ENCODE results near the gene RMC1. TPM values are rescaled to one million over a fixed set of nuclear protein-coding genes. Genes with fewer than 3 reads are reported as not detected.

RMC1 gene
- total RNA-seq, 6 experiments from 2014 or later, result 17.3 to 19.9 (median 19.4) TPM

GRCh38 chr18:23547306-23547705 is 44.0 kb downstream of the RMC1 start:
- no peak for TF ChIP-seq CTCF (IDR thresholded peaks at IDR 0.05)
- DNase-seq, result no peak
- Mint-ChIP-seq H3K4me1 (ENCODE audit: low read depth) (peaks cover 12% of the 10 kb centered on the region), H3K9me3 (no peaks in the 10 kb centered on the region), H3K36me3 (ENCODE audit: low read depth) (peaks cover 39% of the 10 kb centered on the region), H3K4me3 (no peak overlapping the region), H3K27me3 (ENCODE audit: insufficient read depth) (no peaks in the 10 kb centered on the region; the same call in 1 of the 2 replicates), H3K27ac (no peak overlapping the region)

GRCh38 chr18:23547846-23548245 is 44.5 kb downstream of the RMC1 start:
- Mint-ChIP-seq H3K27ac (no peak overlapping the region), H3K4me3 (no peak overlapping the region), H3K36me3 (ENCODE audit: low read depth) (peaks cover 39% of the 10 kb centered on the region), H3K4me1 (ENCODE audit: low read depth) (peaks cover 12% of the 10 kb centered on the region), H3K9me3 (no peaks in the 10 kb centered on the region), H3K27me3 (ENCODE audit: insufficient read depth) (no peaks in the 10 kb centered on the region; the same call in 1 of the 2 replicates)
- no peak for TF ChIP-seq CTCF (IDR thresholded peaks at IDR 0.05)
- DNase-seq, result peak; percentile 37

GRCh38 chr18:23548275-23548674 is 45.0 kb downstream of the RMC1 start:
- H3K4me1 Mint-ChIP-seq (ENCODE audit: low read depth), result peaks cover 12% of the 10 kb centered on the region
- no peaks in the 10 kb centered on the region; the same call in 1 of the 2 replicates for H3K27me3 Mint-ChIP-seq (ENCODE audit: insufficient read depth)
- H3K4me3 Mint-ChIP-seq, result no peak overlapping the region
- H3K27ac Mint-ChIP-seq, result no peak overlapping the region; the same call in 1 of the 2 replicates
- no peak for TF ChIP-seq CTCF (IDR thresholded peaks at IDR 0.05)
- no peak for DNase-seq
- peaks cover 42% of the 10 kb centered on the region for H3K36me3 Mint-ChIP-seq (ENCODE audit: low read depth)
- H3K9me3 Mint-ChIP-seq, result no peaks in the 10 kb centered on the region

DNA sequence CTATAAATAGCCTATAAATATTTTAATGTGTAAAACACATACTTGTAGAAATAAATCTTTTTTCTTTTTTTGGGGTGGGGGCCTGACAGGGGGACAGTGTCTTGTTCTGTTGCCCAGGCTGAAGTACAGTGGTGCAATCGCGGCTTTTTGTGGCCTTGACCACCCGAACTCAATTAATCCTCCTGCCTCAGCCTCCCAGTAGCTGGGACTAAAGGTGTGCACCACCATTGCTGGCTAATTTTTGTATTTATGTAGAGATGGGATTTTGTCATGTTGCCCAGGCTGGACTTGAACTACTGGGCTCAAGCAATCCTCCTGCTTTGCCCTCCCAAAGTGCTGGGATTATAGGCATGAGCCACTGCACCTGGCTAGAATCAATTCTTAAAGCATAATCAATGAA is 45.4 kb downstream of the RMC1 start:
- H3K27ac Mint-ChIP-seq, result no peak overlapping the region
- H3K4me1 Mint-ChIP-seq (ENCODE audit: low read depth), result peaks cover 12% of the 10 kb centered on the region
- H3K27me3 Mint-ChIP-seq (ENCODE audit: insufficient read depth), result no peaks in the 10 kb centered on the region; the same call in 1 of the 2 replicates
- TF ChIP-seq CTCF (IDR thresholded peaks at IDR 0.05), result no peak
- H3K36me3 Mint-ChIP-seq (ENCODE audit: low read depth), result peaks cover 39% of the 10 kb centered on the region
- H3K9me3 Mint-ChIP-seq, result no peaks in the 10 kb centered on the region
- DNase-seq, result no peak
- H3K4me3 Mint-ChIP-seq, result no peak overlapping the region

DNA sequence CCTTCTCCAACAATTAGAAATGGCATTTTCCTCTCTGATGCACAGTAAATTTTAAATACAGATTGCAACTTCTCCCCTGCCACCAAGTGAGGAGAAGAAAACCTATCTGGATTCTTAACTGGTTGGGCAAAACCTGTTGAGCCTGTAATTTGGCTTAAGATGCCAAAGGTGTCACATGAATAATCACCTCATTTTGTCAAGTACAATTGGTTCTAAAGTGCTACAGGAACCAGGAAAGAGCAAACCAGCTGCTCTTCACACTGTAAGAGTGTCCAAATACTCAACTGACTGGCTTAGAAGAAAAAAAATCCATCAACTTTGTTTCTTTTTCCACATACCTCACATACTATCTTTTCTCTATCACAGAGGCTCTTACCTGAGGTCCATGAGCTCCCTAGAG is 47.6 kb downstream of the RMC1 start:
- Mint-ChIP-seq H3K4me3 (no peak overlapping the region), H3K27me3 (ENCODE audit: insufficient read depth) (no peaks in the 10 kb centered on the region; the same call in 1 of the 2 replicates), H3K27ac (no peak overlapping the region), H3K36me3 (ENCODE audit: low read depth) (peaks cover 42% of the 10 kb centered on the region), H3K9me3 (no peaks in the 10 kb centered on the region), H3K4me1 (ENCODE audit: low read depth) (peaks cover 12% of the 10 kb centered on the region)
- no peak for TF ChIP-seq CTCF (IDR thresholded peaks at IDR 0.05)
- no peak for DNase-seq

DNA sequence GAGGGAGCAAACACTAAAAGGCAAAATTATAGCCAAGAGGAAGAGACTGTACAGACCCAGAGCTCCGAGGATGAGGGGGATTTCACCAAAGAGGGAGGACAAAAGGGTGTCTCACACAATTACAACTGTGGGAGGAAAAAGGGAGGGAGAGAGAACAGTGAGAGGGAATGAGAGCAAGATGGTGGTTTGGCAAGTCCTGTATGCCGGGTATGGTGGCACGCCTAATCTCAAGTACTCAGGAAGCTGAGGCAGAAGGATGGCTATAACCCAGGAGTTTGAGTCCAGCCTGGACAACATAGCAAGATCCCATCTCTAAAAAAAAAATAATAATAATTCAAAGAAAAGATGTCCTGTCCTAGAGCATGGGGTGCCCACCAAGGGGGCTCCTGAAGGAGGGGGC is 48.7 kb downstream of the RMC1 start:
- no peak for DNase-seq
- H3K9me3 Mint-ChIP-seq, result no peaks in the 10 kb centered on the region
- no peak overlapping the region for H3K27ac Mint-ChIP-seq
- no peak overlapping the region for H3K4me3 Mint-ChIP-seq
- peaks cover 12% of the 10 kb centered on the region for H3K4me1 Mint-ChIP-seq (ENCODE audit: low read depth)
- no peak for TF ChIP-seq CTCF (IDR thresholded peaks at IDR 0.05)
- no peaks in the 10 kb centered on the region; the same call in 1 of the 2 replicates for H3K27me3 Mint-ChIP-seq (ENCODE audit: insufficient read depth)
- peaks cover 43% of the 10 kb centered on the region for H3K36me3 Mint-ChIP-seq (ENCODE audit: low read depth)

Data from HFFc6 (cell line).